GM12801 (cell line): ENCODE results near the gene RIMBP2.

Experiments used
- CTCF ChIP-seq: IDR thresholded peaks from one replicate; pipeline ENCODE4 v1.5.1; 2011; ENCODE audit warnings: control low read depth; ENCODE audit not compliant: insufficient read length; ENCODE audit errors: extremely low read depth

Gene RIMBP2

DNA sequence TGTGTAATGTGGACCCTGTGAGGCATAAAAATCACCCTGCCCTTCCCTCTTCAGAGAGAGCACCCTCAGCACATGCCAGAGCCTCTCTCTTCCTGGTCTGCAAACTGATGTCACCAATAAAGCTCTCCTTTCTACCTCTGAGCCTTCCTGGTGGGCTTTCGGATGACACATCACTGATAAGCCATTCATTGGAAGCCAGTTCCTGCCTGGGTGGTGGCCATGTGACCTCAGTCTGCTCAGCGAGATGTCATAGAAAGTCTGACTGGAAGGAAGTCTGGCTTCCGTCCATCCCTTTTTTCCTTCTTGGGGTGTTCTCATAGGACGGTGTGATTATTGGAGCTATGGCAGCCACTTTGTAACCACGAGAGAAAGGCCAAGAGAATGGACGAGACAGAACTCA lies 282.7 kb downstream of the RIMBP2 start:
- no peak for TF ChIP-seq CTCF

GRCh38 chr12:130431176-130431575 lies 284.9 kb downstream of the RIMBP2 start:
- TF ChIP-seq CTCF = no peak

- no peak for TF ChIP-seq CTCF
Measured at GRCh38 chr12:130429656-130430505, 286.2 kb downstream of the RIMBP2 start.

DNA sequence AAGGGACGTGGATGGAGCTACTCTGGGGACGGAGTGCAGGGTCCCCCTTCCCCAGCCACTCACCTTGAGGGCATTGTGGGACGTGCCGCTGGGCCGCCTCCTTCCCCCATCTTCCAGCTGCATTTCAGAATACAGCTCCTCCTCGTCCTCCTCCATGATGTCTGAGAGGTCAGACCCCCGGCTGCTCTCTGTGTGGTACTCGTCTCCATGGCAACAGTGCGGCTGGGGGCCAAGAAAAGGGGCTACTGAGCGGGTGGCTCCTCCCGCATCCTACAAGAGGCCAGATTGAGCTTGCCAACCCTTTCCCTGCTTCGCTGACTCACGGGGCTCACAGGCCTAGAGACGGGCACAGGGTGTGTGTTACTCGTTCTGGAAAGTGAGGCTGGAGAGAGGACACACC lies 288.0 kb downstream of the RIMBP2 start:
- no peak for TF ChIP-seq CTCF

GRCh38 chr12:130427381-130427887 lies 288.7 kb downstream of the RIMBP2 start:
- no peak for TF ChIP-seq CTCF

DNA sequence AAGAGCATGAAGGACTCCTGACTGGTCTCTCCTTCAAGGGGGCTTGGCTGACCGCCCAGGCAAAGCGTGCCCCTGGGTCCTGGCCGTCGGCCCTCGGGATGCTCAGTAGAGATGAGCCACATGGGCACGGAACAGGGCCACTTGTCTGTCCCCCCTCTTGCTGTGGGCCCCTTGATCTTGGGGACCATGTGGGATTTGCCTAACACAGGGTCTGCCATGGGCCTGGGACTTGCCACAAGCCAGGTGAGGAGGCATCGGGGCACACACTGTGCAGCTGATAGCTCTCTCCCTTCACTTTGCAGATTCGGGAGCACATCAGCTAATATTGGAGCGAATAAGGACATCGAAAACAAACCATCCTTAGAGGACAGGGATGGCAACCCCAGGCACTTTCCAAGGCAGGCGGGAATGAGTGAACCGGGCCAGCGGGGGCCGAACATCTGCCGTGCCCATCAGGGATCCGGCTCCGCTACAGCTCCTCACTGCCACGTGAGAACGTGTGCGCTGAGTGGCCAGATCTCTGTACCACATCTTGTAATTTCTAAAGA lies 290.3 kb downstream of the RIMBP2 start:
- no peak for TF ChIP-seq CTCF

DNA sequence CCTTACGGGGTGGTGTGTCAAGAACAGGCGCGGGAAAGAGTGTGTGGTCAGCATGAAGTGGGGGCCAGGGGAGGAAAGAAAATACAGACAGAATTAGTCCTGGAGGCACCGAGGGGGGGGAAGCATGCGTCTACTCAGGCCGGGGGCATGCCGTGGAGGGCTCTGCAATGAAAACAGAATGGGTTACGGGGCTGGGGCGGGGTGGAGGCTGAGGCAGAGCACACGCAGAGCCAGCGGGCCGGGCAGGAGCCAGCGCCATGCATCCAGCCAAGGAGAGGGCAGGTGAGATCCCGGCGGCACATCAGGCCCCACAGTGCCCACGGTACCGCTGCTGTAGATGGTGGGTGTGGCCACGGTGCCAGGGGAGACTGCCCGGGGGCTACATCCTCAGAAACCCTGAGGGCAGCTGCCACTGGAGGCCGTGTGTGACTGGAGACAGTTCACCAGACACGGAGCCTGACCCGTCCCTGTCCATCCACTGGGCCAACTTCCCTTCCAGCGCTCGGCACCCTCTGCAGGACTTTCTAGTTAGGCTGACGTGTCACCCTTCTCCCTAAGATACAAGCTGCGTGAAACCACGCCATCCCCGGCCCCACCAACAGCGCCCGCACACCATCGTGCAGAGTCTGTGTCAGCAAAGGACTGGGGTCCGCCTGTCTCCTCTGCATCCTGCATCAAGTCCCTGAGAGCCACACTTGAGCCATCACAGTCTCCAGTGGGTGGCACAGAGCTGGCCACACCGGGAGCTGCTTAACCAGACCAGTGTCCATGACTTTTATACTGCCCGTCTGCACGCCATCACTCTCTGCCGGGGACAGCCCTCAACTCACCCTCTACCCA lies 291.0 kb downstream of the RIMBP2 start:
- no peak for TF ChIP-seq CTCF
